ENCODE measurements around the gene TMEM63C. TPM values are rescaled to one million over a fixed set of nuclear protein-coding genes. Genes with fewer than 3 reads are reported as not detected.
A peak's percentile ranks its signal among the peaks of the same experiment; 100 is the strongest.

The TMEM63C gene
- total and polyA plus RNA-seq, 11 donors, result 0.01 to 4.0 (median 1.7) TPM; not detected in 1

GRCh38 chr14:77139022-77139421 is 42.6 kb upstream of the TMEM63C start:
- peak overlapping the region in 1 of 12 donors; percentile 7 for H3K4me3 ChIP-seq
- WGBS, 4 donors, result 76 to 83% (median 80%) methylated on average over 15 of the region's 15 CpGs
- H3K36me3 ChIP-seq, result no peaks in the 10 kb centered on the region
- peaks cover 5 to 29% (median 19%) of the 10 kb centered on the region in 12 donors for H3K4me1 ChIP-seq
- intact Hi-C loops (cut with DNase I), result no loop called here
- ATAC-seq (no peak), DNase-seq (no peak)
- no peak overlapping the region for H3K27ac ChIP-seq
- H3K27me3 ChIP-seq, result peaks cover 33 to 96% (median 73%) of the 10 kb centered on the region in 9 donors
- TF ChIP-seq POLR2A (IDR thresholded peaks at IDR 0.05) (no peak), CTCF (IDR thresholded peaks at IDR 0.05) (no peak)
- no peaks in the 10 kb centered on the region for H3K9me3 ChIP-seq

- H3K27me3 ChIP-seq, result peaks cover 33 to 99% (median 78%) of the 10 kb centered on the region in 9 donors
- H3K4me1 ChIP-seq, result peaks cover 5 to 29% (median 19%) of the 10 kb centered on the region in 12 donors
- intact Hi-C loops (cut with DNase I), result no loop called here
- TF ChIP-seq POLR2A (IDR thresholded peaks at IDR 0.05) (no peak), CTCF (IDR thresholded peaks at IDR 0.05) (peak in 11 of 12 donors; percentile 7 to 50 (median 26))
- H3K4me3 ChIP-seq, result peak overlapping the region in 1 of 12 donors; percentile 29
- ATAC-seq (peak in 3 of 4 donors; percentile 38 to 44 (median 41)), DNase-seq (no peak)
- H3K9me3 ChIP-seq, result no peaks in the 10 kb centered on the region
- H3K36me3 ChIP-seq, result no peaks in the 10 kb centered on the region
- WGBS, 4 donors, result 1 to 3% (median 2%) methylated on average over 37 to 52 of the region's 52 CpGs
- H3K27ac ChIP-seq, result no peak overlapping the region
These were observed 41.8 kb upstream of the TMEM63C start for GRCh38 chr14:77139540-77140358.

- H3K27ac ChIP-seq, result no peak overlapping the region
- peak overlapping the region; percentile 17 to 53 (median 41) for H3K4me3 ChIP-seq
- DNase-seq (no peak), ATAC-seq (no peak)
- no peaks in the 10 kb centered on the region for H3K36me3 ChIP-seq
- 0 to 1% (median 1%) methylated on average over 38 to 67 of the region's 67 CpGs for WGBS, 4 donors
- TF ChIP-seq POLR2A (IDR thresholded peaks at IDR 0.05), result no peak
- no peak for TF ChIP-seq CTCF (IDR thresholded peaks at IDR 0.05)
- H3K9me3 ChIP-seq, result no peaks in the 10 kb centered on the region
- intact Hi-C loops (cut with DNase I), result no loop called here
- H3K4me1 ChIP-seq, result peaks cover 5 to 29% (median 19%) of the 10 kb centered on the region in 12 donors
- peaks cover 33 to 97% (median 80%) of the 10 kb centered on the region in 9 donors for H3K27me3 ChIP-seq
These were observed 41.0 kb upstream of the TMEM63C start for GRCh38 chr14:77140359-77141213.
